Left ventricle myocardium inferior (tissue), 1 donor: Measurements from ENCODE around the gene CSF2RB. TPM values are rescaled to one million over a fixed set of nuclear protein-coding genes. Genes with fewer than 3 reads are reported as not detected.
A peak's percentile ranks its signal among the peaks of the same experiment; 100 is the strongest.

Experiments
- DNase-seq: peaks from one replicate; pipeline ENCODE4 v3.0.0-alpha.2; 2020
- H3K27ac ChIP-seq: fragments of 200-600 bp; replicated peaks from 2 replicates; pipeline ENCODE4 v1.8.0; 2021
- H3K27me3 ChIP-seq: fragments of 200-600 bp; 2 replicates; pipeline ENCODE4 v1.8.0; 2021; ENCODE audit warnings: low read depth
- H3K36me3 ChIP-seq: fragments of 200-600 bp; 2 replicates; pipeline ENCODE4 v1.8.0; 2021
- H3K4me1 ChIP-seq: fragments of 200-600 bp; 2 replicates; pipeline ENCODE4 v1.8.0; 2021
- H3K4me3 ChIP-seq: fragments of 200-600 bp; 2 replicates; pipeline ENCODE4 v1.8.0; 2021; ENCODE audit warnings: mild to moderate bottlenecking, moderate library complexity
- H3K9me3 ChIP-seq: fragments of 200-600 bp; replicated peaks from 2 replicates; pipeline ENCODE4 v1.8.0; 2021
- CTCF ChIP-seq: fragments of 200-600 bp; IDR thresholded peaks from 2 replicates; pipeline ENCODE4 v1.8.0; 2021; ENCODE audit warnings: antibody characterized with exemption, mild to moderate bottlenecking, borderline replicate concordance
- intact Hi-C: fragments of 100-400 bp; cut with micrococcal nuclease; formaldehyde crosslinking; loops from one replicate; pipeline ENCODE4 v1.11.0; 2022
- long read RNA-seq: library from polyadenylated mRNA; unstranded; transcript quantifications from one replicate; pipeline ENCODE4 v2.0.0, GENCODE V29; 2021
- total RNA-seq: library from RNA; stranded (reverse); fragmentation: NEBNext Ultra II Directional; extraction: Animal tissue kit (Norgen Biotek cat#: 25700); gene quantifications from one replicate; pipeline ENCODE4 v1.2.1, GENCODE V29; 2021
- donor health status: DM: no; HTN: yes; CAD: no; lungs with severe emphysema.

CSF2RB gene
- 2.8 TPM for total RNA-seq
- long read RNA-seq, full-length matches to known transcripts, result 1 of 3 reads
- long read RNA-seq, partial matches to known transcripts, result 0 of 3 reads
- long read RNA-seq, other reads (novel, unspliced or antisense), result 2 of 3 reads

- Histone ChIP-seq H3K4me3 (peak within 1 kb of the TSS; percentile 51), H3K4me1 (no peaks in the 10 kb centered on the region), H3K27ac (peak within 1 kb of the TSS; percentile 48), H3K9me3 (peaks cover 3% of the 10 kb centered on the region), H3K36me3 (no peaks in the 10 kb centered on the region), H3K27me3 (peaks cover 31% of the 10 kb centered on the region)
- intact Hi-C loops, result no loop called here
- peak; percentile 43 for DNase-seq
- TF ChIP-seq CTCF, result no peak
These were observed at the start of gene CSF2RB for GRCh38 chr22:36913427-36914389. Gene CSF2RB (plus strand): TSS chr22:36913628. CDS start chr22:36922208, 8,580 bp downstream.

GRCh38 chr22:36863979-36864378, 49.4 kb upstream of the CSF2RB start:
- H3K4me3 ChIP-seq, result no peak overlapping the region
- no peak for DNase-seq

GRCh38 chr22:36864454-36865215, 48.8 kb upstream of the CSF2RB start:
- no peaks in the 10 kb centered on the region for H3K9me3 ChIP-seq
- no peak for DNase-seq
- H3K27ac ChIP-seq, result no peak overlapping the region
- no peaks in the 10 kb centered on the region for H3K4me1 ChIP-seq
- no peak overlapping the region for H3K4me3 ChIP-seq
- intact Hi-C loops, result no loop called here
- no peak for TF ChIP-seq CTCF
- H3K36me3 ChIP-seq, result no peaks in the 10 kb centered on the region
- H3K27me3 ChIP-seq, result peaks cover 59% of the 10 kb centered on the region

More at GRCh38 chr22:36863979-36864378, 49.4 kb upstream of the CSF2RB start:
- H3K9me3 ChIP-seq, result no peaks in the 10 kb centered on the region
- no peaks in the 10 kb centered on the region for H3K4me1 ChIP-seq
- H3K27me3 ChIP-seq, result peaks cover 52% of the 10 kb centered on the region
- H3K27ac ChIP-seq, result no peak overlapping the region
- no peak for TF ChIP-seq CTCF
- intact Hi-C loops, result no loop called here
- H3K36me3 ChIP-seq, result no peaks in the 10 kb centered on the region

GRCh38 chr22:36865346-36865745, 48.1 kb upstream of the CSF2RB start:
- no peak for TF ChIP-seq CTCF
- Histone ChIP-seq H3K27ac (no peak overlapping the region), H3K27me3 (peaks cover 66% of the 10 kb centered on the region), H3K4me3 (no peak overlapping the region), H3K4me1 (no peaks in the 10 kb centered on the region), H3K9me3 (no peaks in the 10 kb centered on the region), H3K36me3 (no peaks in the 10 kb centered on the region)
- no peak for DNase-seq
- intact Hi-C loops, result no loop called here

- no peaks in the 10 kb centered on the region for H3K36me3 ChIP-seq
- no peak for DNase-seq
- H3K4me1 ChIP-seq, result no peaks in the 10 kb centered on the region
- no peak overlapping the region for H3K4me3 ChIP-seq
- intact Hi-C loops, result no loop called here
- no peak for TF ChIP-seq CTCF
- H3K27ac ChIP-seq, result no peak overlapping the region
- peaks cover 85% of the 10 kb centered on the region for H3K27me3 ChIP-seq
- H3K9me3 ChIP-seq, result no peaks in the 10 kb centered on the region
These were observed 45.7 kb upstream of the CSF2RB start for GRCh38 chr22:36867695-36868094.
